GM12874 (cell line): ENCODE data around the gene ZNF622.
A peak's percentile ranks its signal among the peaks of the same experiment; 100 is the strongest.

Experiments used
- CTCF ChIP-seq: IDR thresholded peaks from 2 replicates; pipeline ENCODE4 v1.5.1; 2011; ENCODE audit warnings: low read depth, mild to moderate bottlenecking, control low read depth, low read length, moderate library complexity; ENCODE audit not compliant: insufficient read depth

Gene ZNF622

GRCh38 chr5:16459451-16459850, 6.1 kb downstream of the ZNF622 start:
- TF ChIP-seq CTCF = no peak

GRCh38 chr5:16457853-16458252, 7.7 kb downstream of the ZNF622 start:
- no peak for TF ChIP-seq CTCF

GRCh38 chr5:16457451-16457850, 8.1 kb downstream of the ZNF622 start:
- no peak for TF ChIP-seq CTCF

GRCh38 chr5:16456103-16456832, 9.3 kb downstream of the ZNF622 start:
- peak; percentile 46 for TF ChIP-seq CTCF

GRCh38 chr5:16455668-16456067, 9.9 kb downstream of the ZNF622 start:
- TF ChIP-seq CTCF = no peak

- TF ChIP-seq CTCF = no peak
Measured at GRCh38 chr5:16454686-16455085, 10.9 kb downstream of the ZNF622 start.

GRCh38 chr5:16453609-16454008, 12.0 kb downstream of the ZNF622 start:
- no peak for TF ChIP-seq CTCF

GRCh38 chr5:16450163-16450562, 15.4 kb downstream of the ZNF622 start:
- TF ChIP-seq CTCF = no peak
